ENCODE results near the gene RNU1-4.
"Not testable (repeated sequence)": the region's sequence is repeated elsewhere in the genome, so short reads cannot be mapped to it uniquely, and the experiment has no call there.

RNU1-4 gene

DNA sequence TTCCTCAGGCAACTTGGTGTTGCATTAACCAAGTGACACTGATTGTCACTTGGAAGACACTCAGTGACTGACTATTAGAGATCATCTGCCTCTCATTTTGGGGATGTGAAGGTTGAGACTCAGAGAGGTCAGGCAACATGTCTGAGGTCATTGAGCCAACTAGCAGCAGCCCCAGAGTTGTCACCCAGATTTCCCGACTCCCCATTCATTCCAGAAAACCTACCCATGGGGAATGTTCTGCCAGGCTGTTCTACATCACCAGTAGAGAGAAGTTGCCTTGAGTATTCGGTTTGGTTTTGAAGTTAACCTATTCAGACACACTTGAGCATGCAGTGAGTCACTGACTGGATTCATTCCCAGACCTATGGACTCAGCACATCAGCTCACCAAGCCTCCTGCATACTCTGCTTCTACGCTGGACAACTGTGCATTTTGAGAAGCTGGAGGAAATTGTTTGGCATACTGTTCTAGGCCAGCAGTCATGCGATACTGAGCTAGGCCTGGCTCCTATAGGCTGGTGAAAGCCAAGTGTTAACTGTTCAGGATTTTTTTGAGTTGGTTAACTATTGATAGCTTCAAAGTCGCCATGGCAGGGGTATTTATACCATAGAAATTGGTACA is 29.9 kb downstream of the RNU1-4 start:
- DNase-seq (ENCODE audit: low read depth) = peak; percentile 89

DNA sequence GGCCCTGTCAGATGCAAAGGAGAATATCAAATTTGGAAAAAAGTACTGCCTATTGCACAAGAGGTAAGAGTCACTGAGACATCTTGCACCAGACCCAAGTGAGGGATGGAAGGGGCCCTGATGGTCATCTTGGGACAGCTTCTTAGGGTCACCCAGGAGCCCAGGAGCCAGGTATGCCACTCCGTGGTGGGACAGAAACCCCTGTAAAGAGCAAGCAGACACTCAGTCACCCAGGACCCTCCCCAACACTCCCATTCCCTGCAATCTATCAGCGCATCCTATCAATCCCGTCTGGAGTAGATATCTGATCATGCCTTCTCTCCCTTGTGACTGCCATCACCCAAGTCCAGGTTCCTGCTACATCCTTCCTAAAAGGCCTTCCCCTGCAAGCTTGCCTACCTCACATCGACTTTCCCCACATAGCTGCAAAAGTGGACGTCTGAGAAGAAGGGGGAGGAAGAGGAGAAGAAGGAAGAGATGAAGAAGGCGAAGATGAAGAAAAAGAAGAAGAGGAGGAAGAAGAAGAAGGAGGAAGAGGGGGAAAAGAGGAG is 30.7 kb downstream of the RNU1-4 start:
- not testable (repeated sequence) for DNase-seq (ENCODE audit: low read depth)

DNA sequence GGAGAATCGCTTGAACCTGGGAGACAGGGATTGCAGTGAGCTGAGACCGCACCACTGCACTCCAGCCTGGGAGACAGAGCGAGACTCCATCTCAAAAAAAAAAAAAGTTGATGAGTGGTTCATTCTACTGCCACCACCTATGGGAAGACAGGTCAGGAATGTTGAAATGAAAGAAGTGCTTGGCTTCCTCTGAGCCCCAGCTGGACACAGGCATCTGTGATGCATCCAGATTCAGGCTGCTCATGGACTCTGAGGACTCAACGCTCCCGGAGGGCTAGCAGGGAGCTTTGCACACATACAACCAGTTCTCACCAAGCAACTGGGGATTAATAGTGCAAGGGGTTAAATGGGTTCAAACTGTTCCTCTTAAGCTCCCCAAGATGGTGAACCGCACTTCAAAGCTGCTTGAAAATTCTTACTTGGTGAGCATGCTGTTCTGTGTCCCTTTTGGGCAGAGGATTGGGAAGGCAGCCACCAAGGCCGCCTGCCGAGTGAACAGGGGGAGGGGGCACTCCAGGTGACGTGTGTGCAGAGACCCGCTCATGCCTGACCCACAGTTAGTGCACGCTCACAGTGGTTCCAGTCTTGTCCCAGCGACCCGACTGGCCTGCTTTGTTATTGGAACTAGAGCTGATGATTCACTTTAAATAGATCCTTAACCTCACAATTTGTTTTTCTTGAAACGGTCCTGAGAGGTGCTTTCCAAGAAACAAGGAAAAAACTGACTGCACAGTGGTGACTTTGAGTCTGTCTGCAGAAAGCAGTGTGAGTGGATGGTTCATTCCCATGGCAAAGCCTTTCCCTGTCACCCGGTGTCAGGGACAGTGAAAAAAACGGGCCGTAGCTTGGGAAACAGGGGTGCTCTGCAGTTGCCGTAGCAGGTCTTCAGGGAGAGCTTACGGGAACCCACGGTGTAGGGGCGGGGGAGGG is 32.2 kb downstream of the RNU1-4 start:
- DNase-seq (ENCODE audit: low read depth) = peak; percentile 55

DNA sequence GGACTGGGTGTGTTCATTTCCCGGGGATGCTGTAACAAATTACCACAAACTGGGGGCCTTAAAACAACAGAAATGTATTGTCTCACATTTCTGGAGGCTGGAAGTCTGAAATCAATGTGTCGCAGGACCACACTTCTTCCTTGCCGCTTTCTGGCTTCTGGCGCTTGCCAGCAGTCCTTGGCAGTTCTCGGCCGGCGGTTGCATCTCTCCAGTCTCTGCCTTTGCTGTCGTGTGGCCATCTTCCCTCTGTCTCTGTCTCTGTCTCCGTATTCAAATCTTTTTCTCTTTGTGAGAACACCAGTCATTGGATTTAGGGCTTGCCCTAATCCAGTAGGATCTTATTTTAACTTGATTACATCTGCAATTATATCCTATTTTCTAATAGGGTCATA is 32.9 kb downstream of the RNU1-4 start:
- not testable (repeated sequence) for DNase-seq (ENCODE audit: low read depth)

DNA sequence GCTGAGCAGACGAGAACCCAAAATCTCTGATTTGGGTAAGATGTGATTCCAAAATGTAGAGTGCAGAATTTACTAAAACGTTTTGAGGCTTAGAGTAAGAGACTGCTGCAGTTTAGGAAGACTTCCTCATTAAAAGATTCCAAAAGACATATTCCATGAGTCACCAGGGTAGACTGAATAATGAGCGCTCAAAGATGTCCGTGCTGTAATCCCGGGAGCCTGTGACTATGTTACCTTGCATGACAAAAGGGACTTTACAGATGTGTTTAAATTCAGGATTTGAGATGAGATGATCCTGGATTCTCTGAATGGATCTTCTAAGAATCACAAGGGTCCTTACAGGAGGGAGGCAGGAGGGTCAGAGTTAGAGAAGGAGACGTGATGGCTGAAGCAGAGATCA is 33.4 kb downstream of the RNU1-4 start:
- not testable (repeated sequence) for DNase-seq (ENCODE audit: low read depth)

DNA sequence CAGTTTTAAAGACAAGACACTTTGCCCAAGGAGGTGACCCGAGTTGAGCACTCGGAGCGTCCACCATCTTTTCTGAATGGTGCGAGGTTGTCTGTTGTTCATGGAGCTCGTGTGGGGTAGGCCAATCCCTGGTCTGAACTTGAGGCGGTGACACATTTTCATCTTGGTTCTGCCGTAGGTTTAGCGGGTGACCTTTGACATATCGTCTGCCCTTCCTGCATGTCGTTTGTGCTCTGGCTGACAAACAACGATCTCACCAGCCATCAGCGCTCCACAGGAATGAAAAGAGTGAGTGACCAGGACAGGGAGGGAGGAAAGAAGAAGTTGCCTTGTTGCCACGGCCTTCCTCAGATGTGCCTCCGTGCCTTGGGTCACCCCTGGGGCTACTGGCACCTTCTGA is 34.5 kb downstream of the RNU1-4 start:
- DNase-seq (ENCODE audit: low read depth) = not testable (repeated sequence)

DNA sequence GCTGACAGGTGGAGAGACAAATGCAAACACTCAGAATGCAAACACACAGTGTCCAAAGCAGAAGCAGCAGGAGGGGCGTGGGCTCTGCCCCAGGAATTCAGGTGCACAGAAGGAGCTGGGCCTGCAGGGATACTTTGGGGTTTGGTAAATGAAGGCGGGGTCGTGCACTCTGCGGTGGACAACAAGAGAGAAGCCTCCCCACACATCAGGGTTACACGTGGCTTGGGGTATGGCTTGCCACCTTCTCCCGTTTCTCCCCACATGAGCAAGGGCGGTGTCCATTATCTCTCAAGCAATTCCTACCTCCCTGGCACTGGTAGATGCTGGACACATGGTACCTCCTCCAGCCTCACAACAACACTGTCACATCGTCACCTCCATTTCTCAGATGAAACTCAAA is 35.0 kb downstream of the RNU1-4 start:
- DNase-seq (ENCODE audit: low read depth) = not testable (repeated sequence)

DNA sequence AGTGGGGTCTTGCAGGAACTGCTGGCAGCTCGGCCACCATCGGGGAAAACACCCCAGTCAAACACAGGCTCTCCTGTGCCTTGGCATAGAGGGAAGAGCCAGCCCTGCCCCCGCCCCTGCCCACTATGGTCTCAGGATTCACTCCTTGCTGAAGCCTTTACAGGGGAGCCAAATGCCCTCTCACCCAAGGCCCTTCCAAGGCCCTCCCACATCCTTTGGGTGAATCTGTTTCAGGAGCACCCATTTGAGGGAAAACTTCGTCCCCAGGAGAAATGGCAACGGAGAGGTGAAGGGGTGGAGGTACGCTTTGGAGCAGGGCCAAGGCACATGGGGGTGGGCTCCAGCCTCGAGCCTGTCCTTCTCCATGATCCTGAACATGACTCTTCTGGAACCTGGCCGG is 35.9 kb downstream of the RNU1-4 start:
- DNase-seq (ENCODE audit: low read depth) = not testable (repeated sequence)

DNA sequence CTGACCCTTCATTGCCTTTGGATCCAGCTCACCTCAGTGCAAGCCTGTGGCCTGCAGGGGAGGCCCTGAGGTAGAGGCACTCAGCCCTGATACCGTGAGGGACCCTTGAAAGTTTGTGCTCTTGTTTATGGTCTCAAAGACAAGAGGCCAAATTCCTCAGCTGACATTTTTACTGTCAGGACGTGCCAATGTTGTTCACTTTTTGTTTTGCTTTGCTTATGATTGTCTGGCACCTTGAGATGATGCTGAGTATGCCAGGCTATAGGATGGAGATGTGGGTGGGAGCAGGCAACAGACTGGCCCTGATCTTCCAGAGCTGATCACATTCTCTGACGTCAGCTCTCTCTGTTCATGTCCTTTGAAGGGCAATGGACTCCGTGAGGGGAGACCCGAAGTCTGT is 36.5 kb downstream of the RNU1-4 start:
- DNase-seq (ENCODE audit: low read depth) = not testable (repeated sequence)

DNA sequence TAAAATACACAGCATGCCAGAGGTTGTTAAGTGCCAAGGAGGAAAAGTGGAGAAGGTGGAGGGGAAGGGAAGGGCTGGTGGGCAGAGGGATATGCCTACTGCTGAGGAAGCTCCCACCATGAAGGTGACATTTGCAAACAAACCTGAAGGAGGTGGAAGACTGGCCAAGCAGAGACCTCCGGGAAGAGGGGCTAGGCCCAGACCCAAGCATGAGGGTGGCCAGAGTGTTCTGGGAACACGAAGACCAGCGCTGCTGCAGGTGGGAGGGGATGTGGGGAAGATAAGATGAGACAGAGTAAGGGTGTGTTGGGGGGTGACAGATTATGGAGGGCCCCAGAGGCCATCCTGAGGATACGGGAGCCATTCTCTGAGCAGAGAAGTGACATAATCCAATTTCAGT is 37.5 kb downstream of the RNU1-4 start:
- not testable (repeated sequence) for DNase-seq (ENCODE audit: low read depth)

DNA sequence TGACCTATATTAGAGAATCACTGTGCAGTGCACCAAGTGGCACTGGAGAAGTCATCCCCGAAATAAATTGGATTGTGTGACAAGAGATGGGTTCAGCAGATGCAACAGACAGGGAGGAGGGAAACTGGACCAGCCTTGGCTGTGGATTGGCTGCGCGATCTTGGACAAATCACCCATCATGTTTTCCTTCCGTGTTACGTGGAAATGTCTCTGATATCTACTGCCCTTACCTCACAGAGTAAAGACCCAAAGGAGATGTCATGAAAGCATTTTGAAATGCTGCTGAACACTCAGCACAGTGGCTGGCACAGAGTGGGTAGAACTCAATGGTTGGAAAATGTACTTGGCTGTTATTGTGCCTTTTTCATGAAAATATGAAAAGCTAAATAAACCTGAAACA is 39.2 kb downstream of the RNU1-4 start:
- not testable (repeated sequence) for DNase-seq (ENCODE audit: low read depth)

DNA sequence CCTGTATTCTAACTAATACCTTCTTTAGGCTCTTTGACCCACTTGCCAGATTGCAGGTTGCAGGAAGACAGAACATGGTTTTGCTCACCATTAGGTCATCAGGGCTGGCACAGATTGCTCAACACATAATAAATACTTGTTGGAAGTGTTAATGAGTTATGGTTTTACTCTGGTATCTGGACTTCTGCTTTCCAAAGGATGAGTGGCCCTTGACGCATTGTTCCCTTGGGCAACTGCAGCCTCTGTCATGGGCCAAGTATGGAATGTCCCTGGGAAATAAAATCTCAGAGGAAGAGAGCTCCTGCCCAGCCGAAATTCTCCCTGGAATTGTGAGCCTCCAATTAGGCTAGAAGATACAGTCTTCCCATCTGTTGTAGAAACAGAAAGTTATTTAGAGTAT is 40.7 kb downstream of the RNU1-4 start:
- DNase-seq (ENCODE audit: low read depth) = not testable (repeated sequence)

DNA sequence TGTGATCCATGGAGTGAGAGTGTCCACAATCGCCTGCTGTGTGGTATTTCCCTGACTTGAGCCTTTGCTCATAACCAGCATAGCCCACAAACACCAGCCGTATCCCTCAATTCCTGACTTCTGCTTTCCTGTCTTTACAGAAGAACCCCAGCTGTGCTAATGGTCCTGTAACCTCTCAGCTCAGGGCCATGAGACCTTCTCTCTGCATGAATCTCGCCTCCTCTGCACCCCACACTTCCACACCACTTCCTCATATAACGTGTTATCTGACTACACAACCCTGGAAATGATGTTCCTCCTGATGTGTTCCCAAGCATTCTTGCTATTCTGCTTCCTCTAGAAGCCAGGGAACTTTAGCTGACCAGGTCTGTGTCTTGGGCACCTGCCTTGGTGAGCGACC is 41.3 kb downstream of the RNU1-4 start:
- DNase-seq (ENCODE audit: low read depth) = not testable (repeated sequence)

DNA sequence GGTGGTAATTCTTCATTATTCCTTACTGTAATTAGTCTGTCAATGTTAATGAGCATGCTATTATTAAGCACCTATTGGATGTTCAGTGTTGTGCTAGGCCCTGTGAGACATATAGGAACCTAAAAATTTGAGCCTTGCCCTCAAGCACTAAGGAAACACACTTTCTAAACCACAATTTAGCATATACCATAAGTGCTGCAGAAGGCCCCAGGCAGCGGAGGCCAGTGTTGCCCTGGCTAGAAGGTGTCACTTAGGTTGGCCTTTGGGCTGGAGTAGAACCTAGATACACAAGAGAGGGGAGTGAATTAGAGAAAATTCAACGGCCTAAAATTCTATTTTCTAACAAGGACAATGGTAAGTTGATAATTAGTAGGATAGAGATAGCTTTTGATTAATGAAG is 44.6 kb downstream of the RNU1-4 start:
- DNase-seq (ENCODE audit: low read depth) = not testable (repeated sequence)

DNA sequence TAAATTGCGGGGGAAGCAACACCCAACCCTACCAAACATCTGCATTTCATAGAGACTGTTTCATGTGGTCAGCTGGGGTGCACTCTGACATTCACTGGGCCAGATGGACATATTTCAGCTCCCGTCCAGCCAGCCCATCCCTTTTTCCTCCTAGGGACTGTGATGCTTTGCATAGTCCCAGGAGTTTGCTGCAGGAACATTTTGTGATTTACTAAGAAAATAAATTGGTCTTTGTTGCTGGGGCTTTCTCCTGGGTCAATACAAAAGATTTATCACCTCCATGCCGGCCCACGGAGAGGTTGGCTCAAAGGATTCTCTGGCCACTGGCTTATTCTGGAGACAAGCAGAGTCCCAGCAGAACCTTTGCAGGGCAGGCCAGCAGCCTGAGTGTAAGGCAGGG is 46.0 kb downstream of the RNU1-4 start:
- DNase-seq (ENCODE audit: low read depth) = not testable (repeated sequence)

DNA sequence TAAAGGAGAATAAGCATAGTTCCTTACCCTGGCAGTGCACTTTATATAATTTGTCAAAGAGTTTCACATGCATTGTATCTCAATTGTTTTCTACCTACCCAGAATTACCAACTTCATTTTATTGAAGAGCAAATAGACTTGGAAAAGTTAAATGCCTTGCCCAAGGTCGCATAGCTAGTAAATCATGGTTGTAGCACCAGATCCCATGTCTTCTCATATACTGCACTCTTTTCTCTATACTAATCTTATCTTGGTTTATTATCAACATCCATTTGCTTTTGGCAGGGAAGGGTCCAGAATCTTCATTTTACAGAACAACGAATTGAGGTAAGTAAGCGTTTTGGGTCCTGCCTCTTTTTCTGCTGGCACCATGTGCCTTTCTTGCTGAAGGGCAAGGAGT is 46.9 kb downstream of the RNU1-4 start:
- not testable (repeated sequence) for DNase-seq (ENCODE audit: low read depth)

DNA sequence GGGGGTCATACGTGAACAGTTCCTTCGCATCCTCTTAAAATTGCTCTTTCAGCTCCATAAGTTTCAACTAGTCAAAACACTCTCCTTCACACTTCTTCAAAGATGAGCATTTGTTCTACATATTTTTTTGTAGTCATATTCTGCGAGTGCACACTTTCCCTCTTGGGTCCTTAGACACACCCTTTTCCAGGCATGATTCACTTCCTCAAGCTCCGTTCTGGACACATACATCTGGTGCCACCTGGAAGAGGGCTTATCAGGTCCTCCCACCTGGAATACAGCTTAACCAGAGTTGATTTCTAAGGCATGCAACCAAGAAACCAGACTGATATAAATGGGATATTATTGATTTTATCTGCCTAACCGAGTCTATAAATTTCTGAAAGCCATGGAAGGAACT is 47.4 kb downstream of the RNU1-4 start:
- not testable (repeated sequence) for DNase-seq (ENCODE audit: low read depth)
